NCI-H1417 (cell line): Measurements from ENCODE around the gene OSTC.

ENCODE experiments used
- DNase-seq, 3 experiments: peaks; one replicate each; lab custom pipeline; 2025; lab: John Stamatoyannopoulos, UW

The OSTC gene

DNA sequence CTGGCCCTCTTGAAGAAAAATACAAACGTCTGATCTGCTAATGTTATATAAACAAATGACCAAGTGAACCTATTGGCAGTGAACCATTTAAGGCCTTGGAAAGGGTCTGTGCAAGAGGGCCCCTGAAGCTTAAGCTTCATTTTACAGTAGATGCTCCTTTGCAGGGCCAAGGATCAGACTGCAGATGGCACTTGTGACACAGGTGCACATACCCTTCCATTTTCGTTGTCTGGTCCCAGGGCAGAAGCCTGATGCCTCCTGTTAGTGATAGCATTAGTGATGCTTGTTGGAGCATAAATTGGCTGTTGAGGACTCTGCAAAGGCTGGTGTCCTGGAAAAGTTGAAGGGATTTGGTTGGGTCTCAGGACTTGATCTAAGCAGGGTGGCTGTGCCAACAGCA lies 65.9 kb downstream of the OSTC start:
- no peak for DNase-seq

DNA sequence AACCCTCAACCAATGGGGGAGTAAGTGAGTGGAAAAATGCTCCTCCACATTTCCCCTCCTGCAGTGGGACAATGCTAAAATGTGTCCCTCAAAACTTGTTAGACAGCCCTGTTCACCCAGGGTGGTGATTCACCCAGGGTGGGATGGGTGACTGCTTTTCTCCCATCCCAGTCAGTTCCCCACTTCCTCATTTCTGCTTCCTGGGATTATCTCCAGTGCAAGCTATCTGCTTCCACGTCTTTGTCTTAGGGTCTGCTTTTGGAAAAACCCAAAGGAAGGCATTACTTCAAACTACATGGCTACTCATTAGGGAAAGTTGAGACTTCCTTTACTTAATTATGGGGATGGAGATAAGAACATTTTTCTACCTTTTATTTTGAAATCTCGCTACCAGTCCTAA lies 67.0 kb downstream of the OSTC start:
- no peak for DNase-seq
